HepG2 (cell line): ENCODE measurements around the gene RAP1A. TPM values are rescaled to one million over a fixed set of nuclear protein-coding genes. Genes with fewer than 3 reads are reported as not detected.

Experiments
- ATAC-seq: fragments of 200-7000 bp; cut with Tn5 transposase; 3 replicates; pipeline ENCODE4 v1.9.1; 2020; ENCODE audit warnings: mild to moderate bottlenecking, moderate library complexity
- BruUV-seq: library from RNA; stranded (reverse); fragments of 400-500 nt; replicated peaks from 2 replicates; lab custom pipeline; 2021; lab: Mats Ljungman, UMichigan
- CTCF ChIA-PET: fragments of 300-600 bp; formaldehyde crosslinking; extraction: SDS; loops from one replicate; lab custom pipeline; 2021; ENCODE audit warnings: low total read pairs, inconsistent platforms, low intra/inter-chr PET ratio; lab: Yijun Ruan, JAX
- POLR2A ChIA-PET: fragments of 350-600 bp; sonication (Branson Sonifier 250); formaldehyde crosslinking; loops from one replicate; lab custom pipeline; 2020; ENCODE audit warnings: antibody characterized with exemption, inconsistent platforms; lab: Yijun Ruan, JAX
- DNase-seq: peaks from one replicate; pipeline ENCODE4 v3.0.0-alpha.2; 2015; ENCODE audit warnings: low spot score
- FAIRE-seq: peaks from 3 replicates; lab custom pipeline; 2011; peaks lifted over from hg19 to GRCh38; lab: Jason Lieb, UNC
- H2AFZ ChIP-seq: one replicate; pipeline ENCODE4 v1.6.1; 2011; ENCODE audit warnings: low read length, inconsistent platforms
- H3K27ac ChIP-seq: fragments of 300-600 bp; 3 replicates; pipeline ENCODE4 v1.8.0; 2011; ENCODE audit warnings: mixed run types, mild to moderate bottlenecking, mixed read lengths, low read length, inconsistent platforms; ENCODE audit not compliant: insufficient read depth; ENCODE audit errors: extremely low read length
- H3K27me3 ChIP-seq, 2 experiments: fragments of 200-600 bp in 1 of 2; 2 replicates in 1 of 2; 3 replicates in 1 of 2; pipeline versions ENCODE4 v1.6.0 to v1.8.0; 2011; ENCODE audit warnings: low read length in 2 of 2, mild to moderate bottlenecking in 2 of 2, moderate library complexity in 2 of 2, inconsistent platforms in 1 of 2; ENCODE audit not compliant: insufficient read depth in 2 of 2, control insufficient read depth in 1 of 2
- H3K36me3 ChIP-seq, 2 experiments: fragments of 200-600 bp in 1 of 2; replicated peaks in 1 of 2; 2 replicates in 1 of 2; 3 replicates in 1 of 2; pipeline versions ENCODE4 v1.5.1 to v1.8.0; 2011; ENCODE audit warnings: low read length in 2 of 2, inconsistent platforms in 1 of 2; ENCODE audit not compliant: insufficient read depth in 2 of 2, control insufficient read depth in 1 of 2
- H3K4me1 ChIP-seq: 2 replicates; pipeline ENCODE4 v1.5.1; 2012; ENCODE audit warnings: low read length, inconsistent platforms; ENCODE audit not compliant: insufficient read depth
- H3K4me2 ChIP-seq: 2 replicates; pipeline ENCODE4 v1.6.0; 2011; ENCODE audit warnings: low read depth, low read length, inconsistent platforms
- H3K4me3 ChIP-seq, 3 experiments: fragments of 200-600 bp in 1 of 3; sonication (generic), shearing (Covaris generic) in 1 of 3; replicated peaks in 1 of 3; 2 replicates each; pipeline ENCODE4 v1.5.1; 2011 to 2016; ENCODE audit warnings: low read length in 3 of 3, inconsistent platforms in 2 of 3, low read depth in 2 of 3, mild to moderate bottlenecking in 2 of 3, control low read depth in 1 of 3, mixed read lengths in 1 of 3; ENCODE audit not compliant: insufficient read depth in 1 of 3
- H3K79me2 ChIP-seq: one replicate; pipeline ENCODE4 v1.6.1; 2011; ENCODE audit warnings: low read length, inconsistent platforms; ENCODE audit not compliant: insufficient read depth
- H3K9ac ChIP-seq: 2 replicates; pipeline ENCODE4 v1.6.0; 2011; ENCODE audit warnings: mild to moderate bottlenecking, low read depth, low read length, inconsistent platforms; ENCODE audit not compliant: insufficient read depth
- H3K9me3 ChIP-seq: 2 replicates; pipeline ENCODE4 v1.5.1; 2012; ENCODE audit warnings: mild to moderate bottlenecking, low read length
- H4K20me1 ChIP-seq: 2 replicates; pipeline ENCODE4 v1.6.0; 2011; ENCODE audit warnings: inconsistent platforms, mild to moderate bottlenecking, low read length, moderate library complexity; ENCODE audit not compliant: insufficient read depth
- GABPB1 ChIP-seq: IDR thresholded peaks from 2 replicates; pipeline ENCODE4 v1.6.1; 2016; ENCODE audit warnings: mild to moderate bottlenecking, missing genetic modification reagents, moderate library complexity, missing compliant biosample characterization
- LCORL ChIP-seq, 2 experiments: fragments of 450-650 bp in 1 of 2; sonication (generic) in 1 of 2; formaldehyde crosslinking in 1 of 2; IDR thresholded peaks; 2 replicates each; pipeline versions ENCODE4 v1.5.0 to v1.6.1; 2017 to 2020; ENCODE audit warnings: antibody characterized with exemption in 1 of 2, missing genetic modification reagents in 1 of 2
- NCOA5 ChIP-seq: sonication (generic); formaldehyde crosslinking; IDR thresholded peaks from 2 replicates; pipeline ENCODE4 v1.4.0; 2020; ENCODE audit warnings: missing genetic modification reagents
- NFRKB ChIP-seq: fragments of 450-650 bp; IDR thresholded peaks from 2 replicates; pipeline ENCODE4 v1.6.1; 2017
- RELA ChIP-seq: sonication (generic); formaldehyde crosslinking; IDR thresholded peaks from 2 replicates; pipeline ENCODE4 v1.4.0; 2020; ENCODE audit warnings: missing genetic modification reagents
- RNF2 ChIP-seq: fragments of 450-650 bp; conservative IDR thresholded peaks from 2 replicates; pipeline ENCODE4 v1.6.1; 2016; ENCODE audit warnings: low read depth
- SALL2 ChIP-seq: sonication (generic); formaldehyde crosslinking; IDR thresholded peaks from 2 replicates; pipeline ENCODE4 v1.8.1; 2023; ENCODE audit warnings: mild to moderate bottlenecking, missing genetic modification reagents, inconsistent platforms
- SMYD3 ChIP-seq: sonication (generic); formaldehyde crosslinking; IDR thresholded peaks from 2 replicates; pipeline ENCODE4 v1.8.1; 2023; ENCODE audit warnings: mild to moderate bottlenecking, missing genetic modification reagents
- SNRNP70 ChIP-seq: fragments of 200-400 bp; formaldehyde crosslinking; IDR thresholded peaks from 2 replicates; pipeline ENCODE4 v1.6.1; 2017; ENCODE audit warnings: mild to moderate bottlenecking, low read depth, low read length, moderate library complexity
- WGBS: methylation state at CpG from one replicate; pipeline ENCODE4 v1.1.6; 2017; ENCODE audit warnings: low lambda C conversion rate; 5-methylcytosine and 5-hydroxymethylcytosine counted together
- in situ Hi-C: cut with HindIII; loops from 2 replicates; pipeline ENCODE4 v1.10.0; 2017; ENCODE audit warnings: low pct_unique_long_range_greater_than_20kb; ENCODE audit not compliant: extremely low pct_ligation_motif_present
- intact Hi-C: fragments of 100-400 bp; cut with micrococcal nuclease; formaldehyde crosslinking; loops from one replicate; pipeline ENCODE4 v1.10.0; 2022; ENCODE audit not compliant: unreplicated experiment
- polyA plus RNA-seq, 8 experiments: library from polyadenylated mRNA; depleted of rRNA in 3 of 8; stranded (reverse) in 7 of 8; unstranded in 1 of 8; fragments of >200 nt; fragmentation: Illumina TruSeq in 4 of 8; extraction: Trizol in 4 of 8; gene quantifications; 2 replicates each; pipeline versions ENCODE4 v1.2.1 to v1.2.3, GENCODE V29; 2011 to 2016; ENCODE audit warnings: low read depth in 4 of 8, missing spikeins in 1 of 8, mixed read lengths in 1 of 8; ENCODE audit not compliant: insufficient read depth in 1 of 8
- total RNA-seq, 5 experiments: library from RNA; depleted of rRNA; stranded (reverse); fragments of >200 nt; fragmentation: Illumina TruSeq; extraction: Trizol; gene quantifications; 2 replicates each; pipeline ENCODE4 v1.2.3, GENCODE V29; 2016; ENCODE audit warnings: low read depth in 1 of 5
- TF ChIP-seq, protein P1 (sequence below): sonication (generic); formaldehyde crosslinking; IDR thresholded peaks from 2 replicates; pipeline ENCODE4 v1.4.0; 2020; ENCODE audit warnings: missing genetic modification reagents
- TF ChIP-seq, protein P2 (sequence below): sonication (generic); formaldehyde crosslinking; IDR thresholded peaks from 2 replicates; pipeline ENCODE4 v1.4.0; 2020; ENCODE audit warnings: missing genetic modification reagents; ENCODE audit errors: not compliant biosample characterization

The RAP1A gene
- total and polyA plus RNA-seq, 2 of the 13 experiments (the other 11 are each of a cell fraction or from before 2014, with no cell fraction given): 19.0 to 20.7 TPM

GRCh38 chr1:111729271-111729921 is 109.8 kb downstream of the RAP1A start (continued):
- TF ChIP-seq, protein P1, sequence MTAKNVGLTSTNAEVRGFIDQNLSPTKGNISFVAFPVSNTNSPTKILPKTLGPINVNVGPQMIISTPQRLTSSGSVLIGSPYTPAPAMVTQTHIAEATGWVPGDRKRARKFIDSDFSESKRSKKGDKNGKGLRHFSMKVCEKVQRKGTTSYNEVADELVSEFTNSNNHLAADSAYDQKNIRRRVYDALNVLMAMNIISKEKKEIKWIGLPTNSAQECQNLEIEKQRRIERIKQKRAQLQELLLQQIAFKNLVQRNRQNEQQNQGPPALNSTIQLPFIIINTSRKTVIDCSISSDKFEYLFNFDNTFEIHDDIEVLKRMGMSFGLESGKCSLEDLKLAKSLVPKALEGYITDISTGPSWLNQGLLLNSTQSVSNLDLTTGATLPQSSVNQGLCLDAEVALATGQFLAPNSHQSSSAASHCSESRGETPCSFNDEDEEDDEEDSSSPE (CRISPR knock-in tag): no peak
- no peak for TF ChIP-seq SMYD3 (CRISPR knock-in tag)
- TF ChIP-seq GABPB1: no peak
- TF ChIP-seq, protein P2, sequence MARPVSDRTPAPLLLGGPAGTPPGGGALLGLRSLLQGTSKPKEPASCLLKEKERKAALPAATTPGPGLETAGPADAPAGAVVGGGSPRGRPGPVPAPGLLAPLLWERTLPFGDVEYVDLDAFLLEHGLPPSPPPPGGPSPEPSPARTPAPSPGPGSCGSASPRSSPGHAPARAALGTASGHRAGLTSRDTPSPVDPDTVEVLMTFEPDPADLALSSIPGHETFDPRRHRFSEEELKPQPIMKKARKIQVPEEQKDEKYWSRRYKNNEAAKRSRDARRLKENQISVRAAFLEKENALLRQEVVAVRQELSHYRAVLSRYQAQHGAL (CRISPR knock-in tag): no peak
- TF ChIP-seq NFRKB: no peak
- no peak for TF ChIP-seq RNF2
- no peak for TF ChIP-seq LCORL (IDR thresholded peaks at IDR 0.05)
- no peak for TF ChIP-seq LCORL (CRISPR knock-in tag; IDR thresholded peaks at IDR 0.05)
- TF ChIP-seq SALL2 (CRISPR knock-in tag): no peak

GRCh38 chr1:111729946-111730681 is 110.5 kb downstream of the RAP1A start:
- H4K20me1 ChIP-seq: no peaks in the 10 kb centered on the region
- no peak overlapping the region for H3K4me3 ChIP-seq
- H3K9ac ChIP-seq: no peak overlapping the region
- H3K79me2 ChIP-seq: peaks cover 3% of the 10 kb centered on the region
- no TSS peak for BruUV-seq
- in situ Hi-C loops: no loop called here
- no peak for TF ChIP-seq RELA
- no peak for TF ChIP-seq SNRNP70
- TF ChIP-seq NCOA5 (CRISPR knock-in tag): no peak
- TF ChIP-seq, all 625 proteins: peak for 0
- no peak overlapping the region for H3K4me2 ChIP-seq
- intact Hi-C loops: no loop called here
- 94% methylated on average over 6 of the region's 7 CpGs for WGBS
- ChIA-PET CTCF (no interaction called here), POLR2A (interaction anchor here (0.5 kb wide), 1 partner anchor 42 kb away, joined by 3 read pairs; no protein-coding TSS in a partner anchor)
- H3K36me3 ChIP-seq: 0 out of 5 replicates have a peak, but pooled peaks cover 0 to 2% of the 10 kb centered on the region in 2 experiments
- no peak overlapping the region for H2AFZ ChIP-seq
- H3K9me3 ChIP-seq: no peaks in the 10 kb centered on the region
- no peak for DNase-seq
- no peak for FAIRE-seq
- ATAC-seq: no peak
- H3K27me3 ChIP-seq: no peaks in the 10 kb centered on the region
- H3K27ac ChIP-seq: no peak overlapping the region
- H3K4me1 ChIP-seq: peaks cover 64% of the 10 kb centered on the region
